SKM-1 treated with dmso at 0.1 percent for 144 hours (cell line): Measurements from ENCODE around the gene MYBPHL.

Experiments
- DNase-seq: peaks from one replicate; lab custom pipeline; 2025; ENCODE audit not compliant: unreplicated experiment; lab: John Stamatoyannopoulos, UW

Gene MYBPHL, protein sequence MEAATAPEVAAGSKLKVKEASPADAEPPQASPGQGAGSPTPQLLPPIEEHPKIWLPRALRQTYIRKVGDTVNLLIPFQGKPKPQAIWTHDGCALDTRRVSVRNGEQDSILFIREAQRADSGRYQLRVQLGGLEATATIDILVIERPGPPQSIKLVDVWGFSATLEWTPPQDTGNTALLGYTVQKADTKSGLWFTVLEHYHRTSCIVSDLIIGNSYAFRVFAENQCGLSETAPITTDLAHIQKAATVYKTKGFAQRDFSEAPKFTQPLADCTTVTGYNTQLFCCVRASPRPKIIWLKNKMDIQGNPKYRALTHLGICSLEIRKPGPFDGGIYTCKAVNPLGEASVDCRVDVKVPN

GRCh38 chr1:109306832-109307273 lies at the start of gene MYBPHL:
TSS of gene MYBPHL (minus strand) at chr1:109307011. CDS start at chr1:109306991, 20 bp downstream.
- DNase-seq = peak; percentile 44

- DNase-seq = no peak
These were observed 49.7 kb upstream of the MYBPHL start for GRCh38 chr1:109356505-109356904.

DNA sequence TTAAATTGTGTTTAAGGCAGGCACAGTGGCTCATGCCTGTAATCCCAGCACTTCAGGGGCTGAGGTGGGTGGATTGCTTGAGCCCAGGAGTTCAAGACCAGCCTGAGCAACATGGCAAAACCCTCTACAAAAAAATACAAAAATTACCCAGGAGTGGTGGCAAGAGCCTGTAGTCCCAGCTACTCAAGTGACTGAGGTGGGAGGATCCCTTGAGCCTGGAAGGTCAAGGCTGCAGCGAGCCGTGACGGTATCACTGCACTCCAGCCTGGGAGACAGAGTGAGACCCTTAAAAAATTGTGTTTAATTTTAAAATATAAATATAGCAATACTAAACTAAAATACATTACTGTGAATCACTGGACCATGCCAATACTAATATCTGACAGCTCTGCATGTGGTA lies 48.1 kb upstream of the MYBPHL start:
- no peak for DNase-seq

DNA sequence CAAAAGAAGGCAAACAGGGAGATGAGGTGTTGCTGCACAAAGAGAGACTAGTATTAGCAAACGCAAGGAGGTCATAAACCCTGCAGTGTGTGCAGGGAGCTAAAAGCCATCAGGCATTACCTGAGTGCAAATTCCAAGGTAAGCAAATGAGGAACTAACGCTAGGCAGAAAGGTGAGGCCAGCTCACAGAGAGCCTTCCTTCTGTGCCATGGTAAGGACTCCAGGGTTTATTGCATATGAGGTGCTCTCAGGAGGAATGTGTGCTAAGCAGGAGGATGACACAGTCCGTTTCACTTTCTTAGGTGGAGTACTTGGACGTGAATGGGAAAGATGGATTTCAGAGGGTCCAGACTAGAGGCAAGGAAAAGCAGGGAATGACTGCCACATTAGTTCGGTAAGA lies 44.6 kb upstream of the MYBPHL start:
- DNase-seq = no peak

DNA sequence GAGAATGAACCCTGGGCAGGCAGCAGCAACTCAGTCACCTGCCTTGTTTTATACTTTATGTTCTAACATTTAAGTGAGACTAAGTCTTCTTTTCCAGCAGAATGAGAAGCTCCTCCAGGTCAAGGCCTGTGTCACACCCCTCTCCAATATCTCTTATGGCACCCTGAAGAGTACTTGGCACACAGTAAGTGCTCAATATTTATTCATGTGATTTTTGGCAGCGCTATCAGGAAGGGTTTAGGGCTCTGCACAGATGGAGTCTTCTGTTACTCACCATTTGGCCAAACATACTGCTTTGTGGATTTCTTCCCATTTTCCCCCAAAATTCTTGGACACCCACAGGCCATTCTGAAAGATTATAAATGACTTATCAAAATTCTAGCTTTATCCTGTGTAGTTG lies 43.8 kb upstream of the MYBPHL start:
- DNase-seq = no peak

DNA sequence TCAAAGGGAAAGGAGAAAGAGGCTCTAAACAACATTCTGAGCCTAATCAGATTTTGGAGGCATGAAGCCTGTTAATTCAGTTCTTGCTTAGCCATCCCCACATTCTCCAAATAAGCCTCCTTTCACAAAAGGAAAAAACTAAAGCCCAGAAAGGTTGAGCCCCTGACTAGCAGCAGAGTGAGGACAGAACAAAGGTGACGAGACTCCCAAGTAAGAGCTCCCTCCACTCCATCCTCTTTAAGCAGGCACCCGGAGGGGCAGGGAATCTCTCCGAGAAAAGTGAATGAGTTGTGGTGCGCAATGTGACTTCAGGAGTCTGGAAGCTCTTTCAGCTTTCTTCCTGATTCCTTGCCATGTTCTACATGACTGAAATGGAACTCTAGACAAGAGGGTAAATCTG lies 43.4 kb upstream of the MYBPHL start:
- no peak for DNase-seq

GRCh38 chr1:109347511-109347910 lies 40.7 kb upstream of the MYBPHL start:
- no peak for DNase-seq

GRCh38 chr1:109341944-109342930 lies 35.4 kb upstream of the MYBPHL start:
- DNase-seq = no peak

- no peak for DNase-seq
These were observed 31.8 kb upstream of the MYBPHL start for GRCh38 chr1:109338608-109339007.

DNA sequence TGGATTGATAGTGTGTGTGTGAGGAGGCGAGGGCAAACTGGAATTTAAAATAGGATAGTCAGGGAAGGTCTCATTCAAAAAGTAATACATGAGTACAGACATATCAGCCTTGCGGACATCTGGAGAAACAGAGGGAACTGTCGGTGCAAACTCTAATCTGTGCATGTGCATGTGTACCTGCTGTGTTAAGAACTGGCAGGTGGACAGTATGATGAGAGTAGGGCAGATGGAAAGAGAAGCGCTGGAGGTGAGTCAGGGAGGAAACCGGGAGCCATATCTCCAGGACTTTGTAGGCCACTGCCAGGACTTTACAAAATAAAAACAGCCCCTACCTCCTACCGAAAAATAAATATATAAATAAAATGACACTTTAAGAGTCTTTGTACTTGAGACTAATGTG lies 31.3 kb upstream of the MYBPHL start:
- no peak for DNase-seq

DNA sequence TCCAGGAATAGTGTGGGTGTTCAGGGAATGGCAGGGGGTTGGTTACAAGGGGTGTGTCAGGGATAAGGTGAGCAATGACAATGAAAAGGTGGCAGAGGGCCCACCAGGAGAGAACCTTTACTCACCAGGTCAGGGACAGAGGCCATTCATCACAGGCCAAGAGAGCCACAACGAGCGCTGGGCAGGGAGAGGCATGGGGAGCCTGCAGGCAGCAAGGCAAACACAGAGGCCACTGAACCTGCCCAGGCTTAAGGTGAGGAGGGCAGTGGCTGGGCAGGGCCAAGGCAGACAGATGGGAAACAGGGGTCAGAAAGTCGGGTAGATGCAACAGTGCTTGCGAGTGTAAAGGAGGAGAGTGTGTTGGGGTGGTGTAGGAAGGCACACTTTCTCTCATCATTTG lies 28.3 kb upstream of the MYBPHL start:
- no peak for DNase-seq

DNA sequence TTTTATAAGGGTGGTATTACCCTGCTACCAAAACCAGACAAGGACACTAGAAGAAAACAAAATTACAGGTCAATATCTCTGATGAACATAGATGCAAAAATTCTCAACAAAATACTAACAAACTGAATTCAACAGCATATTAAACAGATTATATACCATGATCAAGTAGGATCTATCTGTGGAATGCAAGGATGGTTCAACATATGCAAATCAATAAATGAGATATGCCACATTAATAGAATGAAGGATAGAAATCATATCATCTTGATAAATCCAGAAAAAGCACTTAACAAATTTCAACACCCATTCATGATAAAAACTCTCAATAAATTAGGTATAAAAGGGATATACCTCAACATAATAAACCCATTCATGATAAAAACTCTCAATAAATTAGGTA lies 24.3 kb upstream of the MYBPHL start:
- no peak for DNase-seq

- DNase-seq = no peak
These were observed 20.5 kb upstream of the MYBPHL start for GRCh38 chr1:109327285-109327684.

GRCh38 chr1:109322974-109323373 lies 16.2 kb upstream of the MYBPHL start:
- no peak for DNase-seq

DNA sequence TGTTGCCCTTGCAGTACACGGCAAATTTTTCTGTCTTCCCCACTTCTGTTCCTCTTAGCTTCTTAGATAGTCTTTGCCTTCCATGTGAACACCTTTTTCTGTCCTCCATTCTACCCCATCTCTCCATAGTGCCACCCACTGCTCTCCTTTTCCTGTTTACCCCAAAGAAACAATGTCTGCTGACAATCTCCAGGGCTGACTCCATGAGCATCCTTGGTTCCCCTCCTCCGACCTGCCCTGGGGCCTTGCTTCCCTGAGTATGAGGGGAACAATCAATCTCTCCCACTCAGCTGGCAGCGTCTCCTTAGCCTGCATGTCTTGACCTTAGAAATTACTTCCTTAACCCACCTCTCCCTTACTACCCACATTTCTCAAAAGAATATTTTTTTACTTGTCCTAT lies 12.3 kb upstream of the MYBPHL start:
- DNase-seq = no peak

- no peak for DNase-seq
These were observed 9.7 kb upstream of the MYBPHL start for GRCh38 chr1:109316506-109316905.

DNA sequence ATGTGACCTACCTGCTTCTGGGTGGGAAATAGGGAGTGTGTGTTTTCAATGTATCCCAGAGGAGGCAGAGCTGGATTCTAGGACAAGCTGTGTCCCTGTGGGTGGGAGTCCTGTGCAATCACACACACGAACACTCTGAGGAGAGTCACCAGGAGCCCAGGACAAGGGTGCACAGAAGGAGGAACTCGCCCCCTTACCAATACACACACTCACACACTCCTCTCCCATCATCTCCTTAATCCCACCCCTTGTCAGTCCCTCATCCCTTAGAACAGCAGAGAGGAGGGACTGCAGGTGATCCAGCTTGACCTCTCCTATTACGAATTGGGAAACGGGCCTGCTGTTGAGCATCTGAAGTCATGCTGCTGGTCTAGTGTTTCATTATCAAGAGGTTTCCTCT lies 8.5 kb upstream of the MYBPHL start:
- no peak for DNase-seq

- no peak for DNase-seq
These were observed 8.0 kb upstream of the MYBPHL start for GRCh38 chr1:109314795-109315194.

- DNase-seq = no peak
These were observed 6.4 kb upstream of the MYBPHL start for GRCh38 chr1:109312978-109313775.

DNA sequence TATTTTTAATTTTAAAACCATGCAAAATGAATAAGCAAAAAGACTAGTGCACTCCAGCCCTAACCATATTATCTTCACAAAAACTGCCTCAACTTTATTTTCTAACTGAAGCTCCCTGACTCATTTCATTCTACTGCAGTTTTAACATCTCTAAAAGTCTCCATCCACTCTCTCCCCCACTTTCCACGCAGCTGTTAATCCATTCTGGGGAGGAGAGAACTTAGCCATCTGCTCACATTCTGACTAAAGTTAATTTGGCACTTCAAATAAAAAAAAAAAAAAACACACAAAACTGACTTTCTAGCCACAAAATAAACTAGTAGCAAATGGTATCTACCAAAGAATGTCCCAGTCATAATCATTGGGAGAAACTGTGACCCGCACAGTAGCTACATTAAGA lies 5.4 kb upstream of the MYBPHL start:
- DNase-seq = no peak

DNA sequence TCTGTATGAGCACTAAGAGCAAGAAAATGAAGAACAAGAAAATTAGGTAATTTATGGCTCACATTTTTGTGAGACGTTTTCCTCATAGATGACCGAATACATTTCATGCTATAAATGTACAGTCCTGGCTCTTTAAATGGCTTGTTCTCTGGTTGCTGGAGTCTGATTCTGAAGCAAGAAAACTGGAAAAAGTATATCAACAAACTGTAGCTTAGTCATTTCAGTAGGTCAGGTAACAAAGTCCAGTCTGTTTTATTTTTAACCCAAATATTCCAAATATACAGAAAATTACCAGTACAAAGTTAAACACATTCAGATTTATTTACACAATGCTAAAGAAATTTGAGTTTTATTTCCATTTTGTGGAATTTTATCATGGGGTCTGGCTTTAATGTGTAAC lies 2.5 kb upstream of the MYBPHL start:
- no peak for DNase-seq
